Stimulated activated CD8-positive, alpha-beta memory T cell treated with anti-CD3 and anti-CD28 coated beads, Interleukin-15, amount 100 ng/mL, for 4 hours (primary cell): Measurements from ENCODE around the gene ZNF775.

ENCODE experiments used
- DNase-seq, 2 donors: peaks; one replicate each; pipeline ENCODE4 v3.0.0-alpha.2; 2020; ENCODE audit warnings: low read depth in 2 of 2

ZNF775 gene

GRCh38 chr7:150441524-150441923 lies 62.4 kb downstream of the ZNF775 start:
- no peak for DNase-seq

- DNase-seq, result no peak
Observed at GRCh38 chr7:150442811-150443210, 63.7 kb downstream of the ZNF775 start.

GRCh38 chr7:150443793-150444540 lies 64.8 kb downstream of the ZNF775 start:
- no peak for DNase-seq

DNA sequence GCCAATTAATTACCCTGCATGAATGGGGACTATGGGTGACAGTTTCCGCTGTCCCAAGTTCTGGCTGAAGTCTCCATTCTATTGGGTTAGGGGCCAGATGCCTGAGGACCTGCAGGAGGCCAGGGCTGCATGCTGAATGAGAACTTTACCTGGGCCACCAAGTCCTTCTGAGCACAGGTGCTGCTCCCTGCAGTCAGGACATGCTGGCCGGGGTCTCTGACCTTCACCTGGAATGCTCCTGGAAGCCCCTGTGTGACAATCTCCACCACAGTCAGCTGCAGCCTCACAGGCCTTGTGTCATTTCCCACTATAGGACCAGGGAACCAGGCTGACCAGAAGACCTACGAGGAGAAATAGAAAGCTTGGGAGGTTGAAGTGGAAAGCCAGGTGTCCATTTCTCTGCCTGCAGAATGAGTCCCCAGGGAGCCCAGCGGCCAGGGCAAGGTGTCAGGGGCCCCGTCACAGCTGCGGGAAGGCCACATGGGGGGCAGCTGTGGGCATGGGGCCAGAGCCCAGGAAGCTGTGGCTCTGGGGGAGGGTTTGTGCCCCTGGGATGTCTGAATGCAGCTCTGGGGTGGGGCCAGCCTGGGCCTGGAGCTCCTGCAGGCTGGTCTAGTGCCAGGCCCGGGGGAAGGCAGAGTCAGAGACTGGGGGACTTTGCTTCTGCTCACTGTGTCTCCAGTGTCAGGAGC lies 65.7 kb downstream of the ZNF775 start:
- no peak for DNase-seq

GRCh38 chr7:150446288-150446938 lies 67.3 kb downstream of the ZNF775 start:
- no peak for DNase-seq
